Nephron progenitor cell (in vitro differentiated cells): ENCODE data around the gene ZNF280A.

Source experiments
- DNase-seq: peaks from one replicate; pipeline ENCODE4 v3.0.0; 2021
- H3K27ac Mint-ChIP-seq: 2 replicates; pipeline ENCODE4 v1.8.0; 2021; ENCODE audit warnings: mild to moderate bottlenecking, moderate library complexity, mixed read lengths
- H3K27me3 Mint-ChIP-seq: 2 replicates; pipeline ENCODE4 v1.8.0; 2021; ENCODE audit warnings: mild to moderate bottlenecking, low read depth, mixed read lengths; ENCODE audit not compliant: poor library complexity
- H3K36me3 Mint-ChIP-seq: 2 replicates; pipeline ENCODE4 v1.8.0; 2021; ENCODE audit warnings: low read depth, mixed read lengths
- H3K4me1 Mint-ChIP-seq: 2 replicates; pipeline ENCODE4 v1.8.0; 2021; ENCODE audit warnings: mixed read lengths
- H3K4me3 Mint-ChIP-seq: 2 replicates; pipeline ENCODE4 v1.8.0; 2021; ENCODE audit warnings: mild to moderate bottlenecking, moderate library complexity, mixed read lengths
- H3K9me3 Mint-ChIP-seq: 2 replicates; pipeline ENCODE4 v1.8.0; 2021; ENCODE audit warnings: mild to moderate bottlenecking, moderate library complexity, mixed read lengths
- CTCF ChIP-seq: fragments of 200-600 bp; sonication (generic); IDR thresholded peaks from 2 replicates; pipeline ENCODE4 v1.5.0; 2021; ENCODE audit warnings: antibody characterized with exemption

Gene ZNF280A

DNA sequence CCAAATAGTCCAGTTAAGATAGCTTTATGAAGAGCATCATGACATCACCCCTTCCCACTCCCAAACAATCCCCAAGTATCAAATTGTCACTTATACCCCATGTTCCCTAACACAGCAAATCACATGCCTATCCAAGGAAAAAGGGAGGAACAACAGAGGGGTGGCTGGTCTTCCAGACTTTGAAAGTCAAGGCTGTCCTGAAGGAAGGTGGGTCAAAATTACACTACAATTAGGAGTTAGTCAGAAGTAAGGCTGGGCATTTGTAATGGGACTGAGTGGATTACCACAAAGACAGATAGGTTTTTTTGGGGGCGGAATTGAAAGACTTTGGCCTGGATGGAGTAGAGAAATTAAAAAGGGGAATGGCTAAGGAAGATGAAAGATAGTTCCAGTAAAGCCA is 33.1 kb upstream of the ZNF280A start:
- no peaks in the 10 kb centered on the region for H3K4me1 Mint-ChIP-seq
- H3K27ac Mint-ChIP-seq = peak overlapping the region; percentile 18
- peaks cover 52% of the 10 kb centered on the region for H3K27me3 Mint-ChIP-seq
- no peak overlapping the region for H3K4me3 Mint-ChIP-seq
- DNase-seq = no peak
- peaks cover 6% of the 10 kb centered on the region for H3K9me3 Mint-ChIP-seq
- no peaks in the 10 kb centered on the region for H3K36me3 Mint-ChIP-seq
- TF ChIP-seq CTCF = no peak

DNA sequence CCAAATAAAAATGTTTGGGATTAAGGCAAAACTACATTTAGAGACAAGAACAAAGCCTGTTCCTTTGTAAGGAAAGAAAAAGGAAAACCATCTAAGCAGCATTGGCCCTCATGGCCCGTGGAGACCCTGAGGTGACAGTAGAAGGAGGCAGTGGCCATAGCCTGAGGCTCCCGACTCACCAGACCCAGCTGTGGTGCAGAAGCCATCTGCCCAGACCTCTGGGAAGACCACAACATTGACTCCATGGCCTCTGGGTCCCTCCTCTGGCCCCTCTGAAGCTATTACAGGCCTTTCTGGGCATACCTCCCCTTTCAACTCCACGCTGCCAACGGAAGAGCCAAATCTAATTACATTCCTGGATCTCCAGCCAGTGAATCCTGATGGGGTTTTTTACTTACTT is 32.6 kb upstream of the ZNF280A start:
- Mint-ChIP-seq H3K4me1 (no peaks in the 10 kb centered on the region), H3K36me3 (no peaks in the 10 kb centered on the region), H3K27ac (no peak overlapping the region), H3K9me3 (peaks cover 6% of the 10 kb centered on the region), H3K27me3 (peaks cover 58% of the 10 kb centered on the region), H3K4me3 (no peak overlapping the region)
- TF ChIP-seq CTCF = no peak
- no peak for DNase-seq

- H3K9me3 Mint-ChIP-seq = no peaks in the 10 kb centered on the region
- TF ChIP-seq CTCF = no peak
- DNase-seq = no peak
- H3K27me3 Mint-ChIP-seq = peaks cover 68% of the 10 kb centered on the region
- H3K27ac Mint-ChIP-seq = no peak overlapping the region
- H3K4me3 Mint-ChIP-seq = no peak overlapping the region
- H3K4me1 Mint-ChIP-seq = no peaks in the 10 kb centered on the region
- H3K36me3 Mint-ChIP-seq = no peaks in the 10 kb centered on the region
Measured at GRCh38 chr22:22550789-22551434, 30.8 kb upstream of the ZNF280A start.

GRCh38 chr22:22548910-22549309 is 28.8 kb upstream of the ZNF280A start:
- H3K27me3 Mint-ChIP-seq = peaks cover 71% of the 10 kb centered on the region
- DNase-seq = no peak
- H3K4me1 Mint-ChIP-seq = no peaks in the 10 kb centered on the region
- H3K27ac Mint-ChIP-seq = no peak overlapping the region
- no peak for TF ChIP-seq CTCF
- no peak overlapping the region for H3K4me3 Mint-ChIP-seq
- H3K36me3 Mint-ChIP-seq = no peaks in the 10 kb centered on the region
- no peaks in the 10 kb centered on the region for H3K9me3 Mint-ChIP-seq

DNA sequence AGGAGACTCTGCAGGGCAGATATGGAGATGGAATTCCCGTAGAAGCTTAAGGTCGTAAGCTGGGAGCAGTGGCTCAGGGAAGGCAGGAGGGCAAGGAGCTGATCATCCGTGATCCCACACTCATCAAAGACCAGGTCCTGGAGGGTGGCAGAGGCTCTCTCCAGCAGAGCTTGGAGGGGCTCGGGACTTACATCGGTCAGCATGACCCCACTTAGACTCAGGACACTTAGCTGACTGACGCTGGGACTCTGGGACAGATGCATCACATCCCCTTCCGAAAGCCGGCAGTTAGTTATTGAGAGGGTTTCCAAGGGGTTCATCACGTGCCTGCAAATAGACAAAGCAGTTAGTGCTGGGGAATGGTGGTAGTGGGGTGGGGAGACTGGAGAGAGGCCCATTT is 28.2 kb upstream of the ZNF280A start:
- DNase-seq = no peak
- Mint-ChIP-seq H3K27me3 (peaks cover 74% of the 10 kb centered on the region), H3K4me3 (no peak overlapping the region), H3K27ac (no peak overlapping the region), H3K4me1 (no peaks in the 10 kb centered on the region), H3K9me3 (no peaks in the 10 kb centered on the region), H3K36me3 (no peaks in the 10 kb centered on the region)
- TF ChIP-seq CTCF = no peak

DNA sequence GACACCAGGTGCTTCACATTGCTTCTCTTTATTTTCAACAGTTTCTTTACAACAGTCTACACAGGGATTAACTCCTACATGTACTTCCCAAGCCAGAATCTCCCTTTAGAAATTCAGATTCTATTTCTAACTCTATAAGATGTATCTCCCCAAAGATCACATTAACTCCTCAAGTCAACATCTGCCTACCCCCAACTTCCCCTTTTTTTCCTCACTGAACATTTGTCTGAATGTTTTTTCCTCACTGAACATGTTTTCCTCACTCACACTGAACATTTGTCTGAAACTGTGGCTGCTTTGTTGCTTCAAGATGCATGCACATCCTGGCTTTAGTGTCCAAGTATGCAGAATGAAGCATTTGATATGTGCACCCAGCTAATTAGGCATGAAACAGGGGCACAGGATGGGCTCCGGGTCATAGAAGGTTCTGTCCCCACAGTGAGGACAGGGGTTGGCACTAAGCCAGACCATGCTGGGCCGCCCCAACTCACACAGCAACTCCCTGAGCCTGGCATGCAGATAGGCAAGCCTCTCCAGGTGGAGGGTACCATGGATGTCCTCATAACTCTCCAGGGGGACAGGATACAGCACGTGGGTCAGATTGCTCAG is 27.7 kb upstream of the ZNF280A start:
- peaks cover 70% of the 10 kb centered on the region for H3K27me3 Mint-ChIP-seq

More for the DNA sequence above, 27.7 kb upstream of the ZNF280A start:
- Mint-ChIP-seq H3K4me3 (no peak overlapping the region), H3K4me1 (no peaks in the 10 kb centered on the region), H3K36me3 (no peaks in the 10 kb centered on the region), H3K27ac (no peak overlapping the region), H3K9me3 (no peaks in the 10 kb centered on the region)
- DNase-seq = no peak
- TF ChIP-seq CTCF = no peak
